ENCODE results near the gene SIGLEC11.

SIGLEC11 gene

DNA sequence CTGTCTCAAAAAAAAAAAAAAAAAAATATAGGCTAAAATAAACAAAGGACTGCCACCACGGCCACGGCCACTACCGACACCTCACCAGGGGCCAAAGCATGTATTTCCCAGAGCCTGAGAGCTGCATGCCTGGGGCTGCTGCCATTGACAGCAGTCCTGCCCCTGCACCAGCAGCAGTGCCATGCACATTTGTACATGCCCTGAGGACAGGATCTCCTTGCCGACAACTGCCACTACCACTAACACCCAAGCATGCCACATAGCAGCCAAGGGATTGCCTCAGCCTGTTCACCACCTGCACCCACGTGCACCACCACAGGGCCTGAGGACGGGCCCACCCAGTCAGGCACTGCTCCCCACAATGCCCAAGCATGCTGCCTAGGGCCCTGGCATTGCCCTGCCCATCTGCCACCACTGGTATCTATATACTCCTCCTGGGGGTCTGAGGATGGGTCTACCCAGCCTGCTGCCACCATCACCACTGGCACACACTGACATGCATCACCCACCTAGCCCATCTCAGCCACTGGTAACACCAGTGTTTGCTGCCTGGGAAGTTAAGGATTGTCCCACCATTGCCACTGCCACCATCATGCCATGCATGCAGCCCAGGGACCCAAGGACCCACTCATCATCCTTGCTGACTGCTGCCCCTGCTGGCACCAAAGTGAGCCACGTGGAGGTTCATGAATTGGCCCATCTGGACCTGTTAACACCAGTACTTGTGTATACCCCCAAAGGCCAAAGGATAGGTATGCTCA is 21.1 kb downstream of the SIGLEC11 start:
- Histone ChIP-seq H3K4me1 (ENCODE audit: control insufficient read depth, insufficient read depth, low read length) (no peaks in the 10 kb centered on the region), H3K27me3 (ENCODE audit: control insufficient read depth, insufficient read depth, low read length) (no peaks in the 10 kb centered on the region), H3K9ac (ENCODE audit: low read length) (no peak overlapping the region), H3K27ac (ENCODE audit: low read depth, low read length) (no peak overlapping the region), H3K36me3 (ENCODE audit: control insufficient read depth, insufficient read depth, low read length) (no peaks in the 10 kb centered on the region), H3K4me3 (ENCODE audit: low read length) (no peak overlapping the region)

- H3K4me1 ChIP-seq (ENCODE audit: control insufficient read depth, insufficient read depth, low read length) = no peaks in the 10 kb centered on the region
- no peaks in the 10 kb centered on the region for H3K36me3 ChIP-seq (ENCODE audit: control insufficient read depth, insufficient read depth, low read length)
- no peaks in the 10 kb centered on the region for H3K27me3 ChIP-seq (ENCODE audit: control insufficient read depth, insufficient read depth, low read length)
- no peak overlapping the region for H3K4me3 ChIP-seq (ENCODE audit: low read length)
- no peak overlapping the region for H3K9ac ChIP-seq (ENCODE audit: low read length)
- H3K27ac ChIP-seq (ENCODE audit: low read depth, low read length) = no peak overlapping the region
Observed at GRCh38 chr19:49938662-49939061, 22.3 kb downstream of the SIGLEC11 start.

DNA sequence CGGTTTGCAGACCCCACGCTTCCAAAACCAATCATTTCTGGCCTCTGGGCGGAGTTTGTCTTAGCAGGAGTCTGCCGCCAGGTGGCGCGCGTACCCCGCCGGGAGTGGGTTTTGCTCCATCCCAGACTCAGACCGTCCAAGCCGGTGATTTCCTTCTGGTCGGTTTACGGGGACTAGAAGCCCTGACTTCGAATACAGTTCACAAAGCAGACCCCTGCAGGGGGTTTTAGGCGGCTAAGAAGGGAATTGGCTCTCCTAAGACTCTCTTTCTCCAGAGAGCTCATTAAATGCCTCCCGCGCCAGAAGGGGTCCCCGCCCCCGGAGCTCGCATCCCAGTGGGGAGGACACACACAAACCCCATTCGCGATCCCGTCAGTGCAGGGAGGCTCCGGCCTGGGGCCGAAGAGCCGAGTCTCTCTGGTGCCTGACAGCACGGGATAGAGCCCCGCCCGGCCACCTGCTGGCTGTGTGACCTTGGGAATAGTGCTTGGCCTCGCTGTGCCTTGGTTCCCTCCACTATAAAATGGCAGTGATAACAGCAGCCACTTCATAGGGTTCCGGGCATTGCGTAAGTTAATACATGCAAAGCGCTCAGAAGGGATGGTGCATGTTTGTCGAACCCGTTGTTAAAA is 23.1 kb downstream of the SIGLEC11 start:
- Histone ChIP-seq H3K27ac (ENCODE audit: low read depth, low read length) (no peak overlapping the region), H3K4me1 (ENCODE audit: control insufficient read depth, insufficient read depth, low read length) (no peaks in the 10 kb centered on the region), H3K36me3 (ENCODE audit: control insufficient read depth, insufficient read depth, low read length) (no peaks in the 10 kb centered on the region), H3K4me3 (ENCODE audit: low read length) (peak overlapping the region; percentile 51), H3K9ac (ENCODE audit: low read length) (no peak overlapping the region), H3K27me3 (ENCODE audit: control insufficient read depth, insufficient read depth, low read length) (no peaks in the 10 kb centered on the region)

DNA sequence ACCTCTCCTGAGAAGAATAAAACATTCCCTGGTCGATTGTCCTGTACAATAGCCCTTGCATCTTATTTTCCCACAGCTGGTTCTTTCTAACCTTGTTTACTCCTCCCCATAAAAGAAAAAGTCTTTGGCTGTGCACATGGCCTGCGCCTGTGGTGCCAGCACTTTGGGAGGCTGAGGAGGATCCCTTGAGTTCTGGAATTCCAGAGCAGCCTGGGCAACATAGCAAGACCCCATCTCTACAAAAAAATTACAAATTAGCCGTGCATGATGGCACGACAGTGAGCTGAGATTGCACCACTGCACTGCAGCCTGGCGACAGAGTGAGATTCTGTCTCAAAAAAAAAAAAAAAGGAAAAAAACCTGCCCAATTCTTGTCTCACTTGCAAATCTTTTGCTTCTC is 24.4 kb downstream of the SIGLEC11 start:
- Histone ChIP-seq H3K27ac (ENCODE audit: low read depth, low read length) (no peak overlapping the region), H3K9ac (ENCODE audit: low read length) (no peak overlapping the region), H3K4me1 (ENCODE audit: control insufficient read depth, insufficient read depth, low read length) (no peaks in the 10 kb centered on the region), H3K27me3 (ENCODE audit: control insufficient read depth, insufficient read depth, low read length) (no peaks in the 10 kb centered on the region), H3K36me3 (ENCODE audit: control insufficient read depth, insufficient read depth, low read length) (no peaks in the 10 kb centered on the region), H3K4me3 (ENCODE audit: low read length) (no peak overlapping the region)

- H3K4me1 ChIP-seq (ENCODE audit: control insufficient read depth, insufficient read depth, low read length) = no peaks in the 10 kb centered on the region
- no peaks in the 10 kb centered on the region for H3K36me3 ChIP-seq (ENCODE audit: control insufficient read depth, insufficient read depth, low read length)
- H3K4me3 ChIP-seq (ENCODE audit: low read length) = no peak overlapping the region
- H3K27me3 ChIP-seq (ENCODE audit: control insufficient read depth, insufficient read depth, low read length) = no peaks in the 10 kb centered on the region
- H3K9ac ChIP-seq (ENCODE audit: low read length) = no peak overlapping the region
- H3K27ac ChIP-seq (ENCODE audit: low read depth, low read length) = no peak overlapping the region
Observed at GRCh38 chr19:49933643-49934042, 27.3 kb downstream of the SIGLEC11 start.

GRCh38 chr19:49932731-49933131 is 28.2 kb downstream of the SIGLEC11 start:
- H3K36me3 ChIP-seq (ENCODE audit: control insufficient read depth, insufficient read depth, low read length) = peaks cover under 1% of the 10 kb centered on the region
- no peaks in the 10 kb centered on the region for H3K27me3 ChIP-seq (ENCODE audit: control insufficient read depth, insufficient read depth, low read length)
- no peak overlapping the region for H3K4me3 ChIP-seq (ENCODE audit: low read length)
- no peak overlapping the region for H3K27ac ChIP-seq (ENCODE audit: low read depth, low read length)
- peaks cover 3% of the 10 kb centered on the region for H3K4me1 ChIP-seq (ENCODE audit: control insufficient read depth, insufficient read depth, low read length)
- H3K9ac ChIP-seq (ENCODE audit: low read length) = no peak overlapping the region

- H3K4me3 ChIP-seq (ENCODE audit: low read length) = no peak overlapping the region
- no peak overlapping the region for H3K27ac ChIP-seq (ENCODE audit: low read depth, low read length)
- H3K36me3 ChIP-seq (ENCODE audit: control insufficient read depth, insufficient read depth, low read length) = peaks cover 4% of the 10 kb centered on the region
- H3K9ac ChIP-seq (ENCODE audit: low read length) = no peak overlapping the region
- no peaks in the 10 kb centered on the region for H3K27me3 ChIP-seq (ENCODE audit: control insufficient read depth, insufficient read depth, low read length)
- H3K4me1 ChIP-seq (ENCODE audit: control insufficient read depth, insufficient read depth, low read length) = peaks cover 5% of the 10 kb centered on the region
Observed at GRCh38 chr19:49932041-49932451, 28.9 kb downstream of the SIGLEC11 start.

DNA sequence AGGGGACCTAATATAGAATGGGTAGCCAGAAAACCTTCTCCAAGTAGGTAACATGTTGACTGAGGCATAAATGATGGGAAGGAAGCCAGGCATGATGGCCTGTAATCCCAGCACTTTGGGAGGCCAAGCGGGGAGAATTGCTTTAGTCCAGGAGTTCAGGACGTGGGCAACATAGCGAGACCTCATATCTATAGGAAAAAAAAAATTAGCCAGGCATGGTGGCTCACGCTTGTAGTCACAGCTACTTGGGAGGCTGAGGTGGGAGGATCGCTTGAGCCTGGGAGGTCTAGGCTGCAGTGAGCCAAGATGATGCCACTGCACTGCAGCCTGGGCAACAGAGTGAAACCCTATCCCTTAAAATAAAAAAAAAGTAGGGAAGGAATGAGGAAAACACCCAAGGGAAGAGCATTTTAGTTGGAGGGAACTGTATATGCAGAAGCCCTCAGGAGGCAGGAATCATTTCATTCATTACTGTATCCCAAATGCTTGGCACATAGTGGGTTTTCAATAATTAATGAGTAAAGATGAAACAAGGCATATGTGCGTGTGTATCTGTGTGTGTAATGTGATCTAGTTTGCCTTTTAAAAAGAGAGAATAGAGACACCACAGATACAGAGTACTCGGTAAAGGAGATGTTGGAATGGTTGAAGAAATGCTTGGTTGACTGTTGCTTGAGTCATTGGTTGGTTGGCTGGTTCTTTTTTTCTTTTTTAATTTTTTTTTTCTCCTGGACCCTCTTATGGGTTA is 29.5 kb downstream of the SIGLEC11 start:
- no peak overlapping the region for H3K9ac ChIP-seq (ENCODE audit: low read length)
- H3K4me1 ChIP-seq (ENCODE audit: control insufficient read depth, insufficient read depth, low read length) = peaks cover 5% of the 10 kb centered on the region
- no peak overlapping the region for H3K27ac ChIP-seq (ENCODE audit: low read depth, low read length)
- peaks cover 4% of the 10 kb centered on the region for H3K36me3 ChIP-seq (ENCODE audit: control insufficient read depth, insufficient read depth, low read length)
- no peaks in the 10 kb centered on the region for H3K27me3 ChIP-seq (ENCODE audit: control insufficient read depth, insufficient read depth, low read length)
- no peak overlapping the region for H3K4me3 ChIP-seq (ENCODE audit: low read length)

DNA sequence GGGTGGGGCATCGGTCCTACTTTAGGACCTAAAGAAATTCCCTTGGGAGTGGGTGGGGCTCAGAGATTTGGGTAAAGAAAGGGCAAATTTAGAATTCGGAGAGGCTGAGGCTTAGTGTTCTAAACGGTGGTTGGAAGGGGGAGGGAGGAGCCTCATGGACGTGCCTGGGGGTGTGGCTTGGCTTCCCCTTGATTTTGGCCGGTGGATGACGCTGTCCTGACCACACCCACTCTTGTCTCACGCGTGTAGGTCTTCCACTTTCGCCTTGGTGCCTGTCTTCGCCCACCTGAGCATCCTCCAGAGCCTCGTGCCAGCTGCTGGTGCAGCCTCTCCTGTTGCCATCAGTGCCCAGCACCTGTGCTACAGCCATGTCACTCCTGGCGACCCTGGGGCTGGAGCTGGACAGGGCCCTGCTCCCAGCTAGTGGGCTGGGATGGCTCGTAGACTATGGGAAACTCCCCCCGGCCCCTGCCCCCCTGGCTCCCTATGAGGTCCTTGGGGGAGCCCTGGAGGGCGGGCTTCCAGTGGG is 30.4 kb downstream of the SIGLEC11 start:
- H3K4me3 ChIP-seq (ENCODE audit: low read length) = peak overlapping the region; percentile 30
- H3K27me3 ChIP-seq (ENCODE audit: control insufficient read depth, insufficient read depth, low read length) = no peaks in the 10 kb centered on the region
- no peak overlapping the region for H3K27ac ChIP-seq (ENCODE audit: low read depth, low read length)
- H3K9ac ChIP-seq (ENCODE audit: low read length) = no peak overlapping the region
- peaks cover 4% of the 10 kb centered on the region for H3K36me3 ChIP-seq (ENCODE audit: control insufficient read depth, insufficient read depth, low read length)
- peaks cover 5% of the 10 kb centered on the region for H3K4me1 ChIP-seq (ENCODE audit: control insufficient read depth, insufficient read depth, low read length)

DNA sequence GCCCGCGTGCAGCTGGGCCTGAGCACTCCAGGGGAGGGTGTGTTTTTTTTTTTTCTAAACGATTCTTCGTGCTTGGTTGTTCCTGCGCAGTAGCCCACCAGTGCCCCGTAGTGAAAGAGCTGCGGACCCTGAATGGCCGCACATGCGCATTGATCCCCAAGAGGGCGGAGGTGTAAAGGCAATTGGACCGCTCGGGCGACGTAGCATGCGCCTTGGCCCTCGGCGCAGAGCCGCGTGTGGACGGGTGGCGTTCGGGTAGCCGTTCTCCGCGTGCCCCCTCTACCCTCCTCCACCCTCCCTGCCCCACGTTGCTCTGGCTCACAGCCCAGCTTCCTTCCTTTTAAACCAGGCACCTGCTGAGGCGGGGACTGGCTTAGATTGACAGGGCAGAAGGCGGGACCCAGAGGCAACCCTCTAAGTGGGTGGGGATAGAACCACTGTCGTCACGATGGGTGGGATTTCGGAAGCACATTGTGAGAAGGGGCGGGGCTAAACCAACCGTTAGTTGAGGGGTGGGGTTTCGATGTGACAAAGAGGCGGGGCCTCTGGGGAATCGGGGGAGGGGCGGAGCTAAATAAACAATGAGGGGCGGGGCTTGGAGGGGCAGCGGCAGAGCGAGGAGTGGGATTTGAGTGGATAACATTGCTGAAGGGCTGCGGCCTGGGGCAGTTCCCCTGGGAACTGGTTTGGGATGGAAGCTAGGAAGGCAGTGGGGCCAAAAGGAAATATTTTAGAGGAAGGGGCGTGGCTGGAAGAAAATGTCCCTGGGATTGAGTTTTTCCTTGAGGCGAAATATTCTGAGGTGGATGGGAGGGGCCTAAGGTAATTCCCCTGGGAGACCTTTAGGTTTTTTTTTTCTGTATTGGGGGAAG is 31.1 kb downstream of the SIGLEC11 start:
- Histone ChIP-seq H3K27ac (ENCODE audit: low read depth, low read length) (peak overlapping the region; percentile 87), H3K4me1 (ENCODE audit: control insufficient read depth, insufficient read depth, low read length) (peaks cover 5% of the 10 kb centered on the region), H3K36me3 (ENCODE audit: control insufficient read depth, insufficient read depth, low read length) (peaks cover 4% of the 10 kb centered on the region), H3K4me3 (ENCODE audit: low read length) (peak overlapping the region; percentile 85), H3K9ac (ENCODE audit: low read length) (peak overlapping the region; percentile 91), H3K27me3 (ENCODE audit: control insufficient read depth, insufficient read depth, low read length) (no peaks in the 10 kb centered on the region)

DNA sequence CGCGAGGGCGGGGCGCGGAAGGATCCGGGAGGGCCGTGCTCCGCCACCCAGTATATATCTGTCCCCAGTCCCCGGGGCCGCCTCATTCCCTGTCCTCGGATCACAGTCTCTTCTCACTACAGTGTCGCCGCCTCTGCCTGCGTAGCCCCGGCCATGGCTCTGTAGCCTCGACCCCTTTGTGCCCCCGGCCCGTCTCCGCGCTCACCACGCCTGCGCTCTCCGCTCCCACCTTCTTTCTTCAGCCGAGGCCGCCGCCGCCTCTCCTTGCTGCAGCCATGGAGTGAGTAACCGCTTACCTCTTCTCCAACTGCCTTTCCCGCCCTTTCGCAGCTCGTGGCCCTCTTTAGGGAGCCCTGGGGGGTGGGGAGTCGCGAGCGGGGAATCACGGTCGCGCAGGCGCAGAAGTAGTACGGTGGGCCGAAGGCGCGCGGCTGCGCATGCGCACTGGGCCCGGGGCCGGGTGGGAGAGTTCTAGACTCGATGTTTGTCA is 31.8 kb downstream of the SIGLEC11 start, which contains the start of the genes ATF5 and NUP62:
Gene ATF5, plus strand, starts transcription at position 85 of the 490 bp plus-strand sequence. CDS start 1,646 bp downstream, outside the sequence.
Gene NUP62, minus strand, starts transcription at position 384 of the 490 bp plus-strand sequence. CDS start 19,697 bp downstream, outside the sequence.
- H3K36me3 ChIP-seq (ENCODE audit: control insufficient read depth, insufficient read depth, low read length) = peaks cover 4% of the 10 kb centered on the region
- peak within 1 kb of the TSS; percentile 87 for H3K27ac ChIP-seq (ENCODE audit: low read depth, low read length)
- peaks cover 5% of the 10 kb centered on the region for H3K4me1 ChIP-seq (ENCODE audit: control insufficient read depth, insufficient read depth, low read length)
- H3K4me3 ChIP-seq (ENCODE audit: low read length) = peak within 1 kb of the TSS; percentile 85
- H3K27me3 ChIP-seq (ENCODE audit: control insufficient read depth, insufficient read depth, low read length) = no peaks in the 10 kb centered on the region
- H3K9ac ChIP-seq (ENCODE audit: low read length) = peak within 1 kb of the TSS; percentile 91
